OCI-LY1 (cell line): ENCODE results near the gene SSH2.

Source experiments
- H2AFZ ChIP-seq: fragments of 200-600 bp; sonication (generic), shearing (Covaris generic); 2 replicates; pipeline ENCODE4 v1.6.0; 2014; ENCODE audit warnings: antibody characterized with exemption, mild to moderate bottlenecking, low read length
- H3F3A ChIP-seq: fragments of 200-600 bp; sonication (generic), shearing (Covaris generic); 2 replicates; pipeline ENCODE4 v1.6.0; 2014; ENCODE audit warnings: mild to moderate bottlenecking, antibody characterized with exemption, low read length, moderate library complexity; ENCODE audit not compliant: insufficient read depth
- H3K27ac ChIP-seq: fragments of 200-600 bp; sonication (generic); 2 replicates; pipeline ENCODE4 v1.5.1; 2014; ENCODE audit warnings: low read length, mixed run types, mild to moderate bottlenecking, low read depth; ENCODE audit not compliant: poor library complexity, severe bottlenecking
- H3K27me3 ChIP-seq: fragments of 200-600 bp; sonication (generic); 2 replicates; pipeline ENCODE4 v1.6.0; 2014; ENCODE audit warnings: antibody characterized with exemption, mild to moderate bottlenecking, low read length, moderate library complexity; ENCODE audit not compliant: insufficient read depth
- H3K36me3 ChIP-seq: fragments of 200-600 bp; sonication (generic); 2 replicates; pipeline ENCODE4 v1.6.1; 2014; ENCODE audit warnings: mild to moderate bottlenecking, antibody characterized with exemption, low read length, moderate library complexity, mixed read lengths; ENCODE audit not compliant: insufficient read depth
- H3K4me1 ChIP-seq: fragments of 200-600 bp; sonication (generic); 2 replicates; pipeline ENCODE4 v1.5.1; 2014; ENCODE audit warnings: mild to moderate bottlenecking, low read length, moderate library complexity; ENCODE audit not compliant: insufficient read depth, severe bottlenecking
- H3K4me2 ChIP-seq: fragments of 200-600 bp; sonication (generic), shearing (Covaris generic); 2 replicates; pipeline ENCODE4 v1.6.1; 2014; ENCODE audit warnings: low read length
- H3K4me3 ChIP-seq: fragments of 200-600 bp; sonication (generic); 2 replicates; pipeline ENCODE4 v1.5.1; 2014; ENCODE audit warnings: low read length, low read depth, mild to moderate bottlenecking, mixed read lengths; ENCODE audit not compliant: poor library complexity, severe bottlenecking
- H3K79me2 ChIP-seq: fragments of 200-600 bp; shearing (Covaris generic); 2 replicates; pipeline ENCODE4 v1.6.1; 2016; ENCODE audit warnings: mixed run types, low read length, mixed read lengths; ENCODE audit not compliant: insufficient read depth
- H3K9ac ChIP-seq: fragments of 200-600 bp; sonication (generic), shearing (Covaris generic); 2 replicates; pipeline ENCODE4 v1.6.1; 2014; ENCODE audit warnings: mild to moderate bottlenecking, low read length, mixed read lengths
- H3K9me2 ChIP-seq: fragments of 200-600 bp; sonication (generic), shearing (Covaris generic); 2 replicates; pipeline ENCODE4 v1.6.1; 2014; ENCODE audit warnings: low read depth, mild to moderate bottlenecking, low read length, mixed read lengths
- H3K9me3 ChIP-seq: fragments of 200-600 bp; shearing (Covaris generic); 2 replicates; pipeline ENCODE4 v1.6.1; 2014; ENCODE audit warnings: low read length, mixed read lengths
- H4K20me1 ChIP-seq: fragments of 200-600 bp; sonication (generic), shearing (Covaris generic); 2 replicates; pipeline ENCODE4 v1.6.0; 2016; ENCODE audit warnings: mild to moderate bottlenecking, low read length; ENCODE audit not compliant: insufficient read depth
- CTCF ChIP-seq: fragments of 200-600 bp; sonication (generic), shearing (Covaris generic); IDR thresholded peaks from 2 replicates; pipeline ENCODE4 v1.5.1; 2017; ENCODE audit warnings: mild to moderate bottlenecking, antibody characterized with exemption, low read length, moderate library complexity, mixed read lengths
- EZH2 ChIP-seq: fragments of 200-600 bp; sonication (generic), shearing (Covaris generic); IDR thresholded peaks from 2 replicates; pipeline ENCODE4 v1.8.0; 2017; ENCODE audit warnings: borderline replicate concordance, mixed run types, mild to moderate bottlenecking, antibody characterized with exemption, low read length, moderate library complexity, mixed read lengths

The SSH2 gene

GRCh38 chr17:29791336-29792080 lies 138.5 kb downstream of the SSH2 start:
- Histone ChIP-seq H3K4me3 (no peak overlapping the region), H3K27ac (no peak overlapping the region), H3K9ac (no peak overlapping the region), H3K9me3 (no peaks in the 10 kb centered on the region), H3K36me3 (peaks cover 33% of the 10 kb centered on the region; the same call in 1 of the 2 replicates), H4K20me1 (no peaks in the 10 kb centered on the region), H3F3A (no peaks in the 10 kb centered on the region), H3K79me2 (no peaks in the 10 kb centered on the region), H2AFZ (no peak overlapping the region), H3K4me1 (peaks cover 5% of the 10 kb centered on the region), H3K9me2 (no peaks in the 10 kb centered on the region), H3K4me2 (no peak overlapping the region), H3K27me3 (no peaks in the 10 kb centered on the region)
- TF ChIP-seq EZH2, result no peak
- no peak for TF ChIP-seq CTCF

GRCh38 chr17:29789196-29790170 lies 140.5 kb downstream of the SSH2 start:
- H3K27ac ChIP-seq, result no peak overlapping the region

GRCh38 chr17:29787995-29788394 lies 142.0 kb downstream of the SSH2 start:
- Histone ChIP-seq H3K9me2 (no peaks in the 10 kb centered on the region), H4K20me1 (no peaks in the 10 kb centered on the region), H3K79me2 (no peaks in the 10 kb centered on the region), H3K4me1 (peaks cover 5% of the 10 kb centered on the region), H3K9ac (no peak overlapping the region), H3K9me3 (no peaks in the 10 kb centered on the region), H3K27me3 (no peaks in the 10 kb centered on the region), H3K4me2 (no peak overlapping the region), H3K27ac (no peak overlapping the region), H3K36me3 (peaks cover 25% of the 10 kb centered on the region; the same call in 1 of the 2 replicates), H3K4me3 (no peak overlapping the region), H3F3A (no peaks in the 10 kb centered on the region), H2AFZ (no peak overlapping the region)
- TF ChIP-seq EZH2, result no peak
- no peak for TF ChIP-seq CTCF

More at GRCh38 chr17:29789196-29790170, 140.5 kb downstream of the SSH2 start:
- Histone ChIP-seq H3K79me2 (no peaks in the 10 kb centered on the region), H3K9ac (no peak overlapping the region), H3K27me3 (no peaks in the 10 kb centered on the region), H3K4me2 (no peak overlapping the region), H3K4me1 (peaks cover 5% of the 10 kb centered on the region), H3K9me3 (no peaks in the 10 kb centered on the region), H3K36me3 (peaks cover 33% of the 10 kb centered on the region; the same call in 1 of the 2 replicates), H3F3A (no peaks in the 10 kb centered on the region), H2AFZ (no peak overlapping the region), H3K4me3 (no peak overlapping the region), H3K9me2 (no peaks in the 10 kb centered on the region), H4K20me1 (no peaks in the 10 kb centered on the region)
- TF ChIP-seq EZH2, result no peak
